GM19240 (cell line): ENCODE measurements around the gene CLDN7.
"Not testable (repeated sequence)": the region's sequence is repeated elsewhere in the genome, so short reads cannot be mapped to it uniquely, and the experiment has no call there.

ENCODE experiments used
- DNase-seq: peaks from one replicate; pipeline ENCODE4 v3.0.0; 2011; ENCODE audit warnings: low spot score; ENCODE audit not compliant: insufficient read length

Gene CLDN7

GRCh38 chr17:7256766-7257456 is 5.4 kb downstream of the CLDN7 start:
- DNase-seq = no peak

GRCh38 chr17:7254511-7254910 is 7.8 kb downstream of the CLDN7 start:
- DNase-seq = no peak

GRCh38 chr17:7253082-7253481 is 9.2 kb downstream of the CLDN7 start:
- no peak for DNase-seq

- peak; percentile 88 for DNase-seq
Measured at GRCh38 chr17:7252176-7253043, 9.9 kb downstream of the CLDN7 start, which contains the start of gene ELP5. Gene ELP5, plus strand, starts transcription at chr17:7252215. Its CDS starts 336 bp downstream, at chr17:7252551.

GRCh38 chr17:7251661-7252175 is 10.6 kb downstream of the CLDN7 start, which contains the start of gene CTDNEP1:
Gene CTDNEP1, minus strand, starts transcription at chr17:7251734. Its CDS starts 438 bp downstream, at chr17:7251296.
- peak; percentile 92 for DNase-seq

GRCh38 chr17:7250695-7251627 is 11.3 kb downstream of the CLDN7 start:
- no peak for DNase-seq

GRCh38 chr17:7249830-7250229 is 12.4 kb downstream of the CLDN7 start:
- DNase-seq = no peak

- no peak for DNase-seq
Measured at GRCh38 chr17:7249214-7249613, 13.1 kb downstream of the CLDN7 start.

- no peak for DNase-seq
Measured at GRCh38 chr17:7248796-7249195, 13.5 kb downstream of the CLDN7 start.

GRCh38 chr17:7246779-7247178 is 15.5 kb downstream of the CLDN7 start:
- DNase-seq = no peak

- not testable (repeated sequence) for DNase-seq
Measured at GRCh38 chr17:7243838-7244237, 18.4 kb downstream of the CLDN7 start.

- no peak for DNase-seq
Measured at GRCh38 chr17:7243453-7243729, 18.9 kb downstream of the CLDN7 start.

- DNase-seq = no peak
Measured at GRCh38 chr17:7242717-7243452, 19.4 kb downstream of the CLDN7 start.

GRCh38 chr17:7241783-7242716 is 20.2 kb downstream of the CLDN7 start, which contains the start of gene GABARAP:
Gene GABARAP, minus strand, starts transcription at chr17:7242449. Its CDS starts 119 bp downstream, at chr17:7242330.
- no peak for DNase-seq

- no peak for DNase-seq
Measured at GRCh38 chr17:7241090-7241733, 21.1 kb downstream of the CLDN7 start.

GRCh38 chr17:7240375-7240774 is 21.9 kb downstream of the CLDN7 start:
- no peak for DNase-seq

- DNase-seq = peak; percentile 91
Measured at GRCh38 chr17:7239091-7240027, 22.9 kb downstream of the CLDN7 start, which contains the start of gene PHF23. Gene PHF23, minus strand, starts transcription at chr17:7239457. Its CDS starts 178 bp downstream, at chr17:7239279.
